HL-60/S4 (cell line): ENCODE measurements around the gene LSMEM2.
"Not testable (repeated sequence)": the region's sequence is repeated elsewhere in the genome, so short reads cannot be mapped to it uniquely, and the experiment has no call there.

ENCODE experiments used
- in situ Hi-C: fragments of 300-500 bp; cut with MboI; formaldehyde crosslinking; loops from 2 replicates; pipeline ENCODE4 v1.14.3; 2022; ENCODE audit warnings: low sequenced_read_pairs

The LSMEM2 gene

GRCh38 chr3:50245831-50246516 is 32.9 kb upstream of the LSMEM2 start:
- in situ Hi-C loops = no loop called here

GRCh38 chr3:50246517-50246954 is 32.4 kb upstream of the LSMEM2 start:
- in situ Hi-C loops = no loop called here

- in situ Hi-C loops = no loop called here
Measured at GRCh38 chr3:50248387-50248786, 30.5 kb upstream of the LSMEM2 start.

DNA sequence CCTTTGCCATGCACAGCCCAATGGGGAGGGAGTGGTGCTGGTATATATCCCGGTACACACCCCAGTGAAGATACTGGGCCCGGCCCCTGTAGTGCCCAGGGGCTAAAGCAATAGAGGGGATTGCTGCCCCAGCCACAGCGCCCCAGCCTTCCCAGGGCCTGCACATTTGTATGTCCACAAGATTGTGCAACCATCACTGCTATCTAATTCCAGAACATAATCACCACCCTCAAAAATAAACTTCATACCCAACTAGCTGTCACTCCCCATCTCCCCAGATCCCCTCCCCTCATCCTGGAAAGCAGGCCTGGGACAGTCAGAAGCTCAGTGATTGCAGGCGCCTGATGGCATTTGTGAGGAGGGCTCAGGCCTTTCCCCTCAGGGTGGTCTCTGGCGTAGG is 29.4 kb upstream of the LSMEM2 start:
- in situ Hi-C loops = no loop called here

GRCh38 chr3:50250514-50250913 is 28.4 kb upstream of the LSMEM2 start:
- in situ Hi-C loops = no loop called here

DNA sequence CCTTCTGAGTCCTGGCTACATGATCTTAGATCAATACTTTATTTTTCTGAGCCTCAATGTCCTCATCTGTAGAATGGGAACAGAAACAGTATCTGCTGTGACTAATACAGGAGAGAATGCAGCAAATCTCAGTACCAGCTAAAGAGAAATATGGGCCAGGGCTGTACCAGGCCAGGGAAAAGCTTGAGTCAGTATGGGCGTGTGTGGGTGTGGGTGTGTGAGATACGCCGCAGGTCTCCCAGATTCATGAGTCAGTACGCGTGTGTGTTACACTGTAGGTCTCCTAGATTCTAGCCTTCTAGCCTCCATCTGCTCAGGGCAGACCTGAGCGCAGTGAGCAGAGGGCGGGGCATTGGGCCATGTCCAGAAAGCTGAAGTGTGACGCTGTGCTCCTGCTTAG is 27.7 kb upstream of the LSMEM2 start:
- in situ Hi-C loops = no loop called here

GRCh38 chr3:50254577-50255250 is 24.2 kb upstream of the LSMEM2 start:
- in situ Hi-C loops = no loop called here

DNA sequence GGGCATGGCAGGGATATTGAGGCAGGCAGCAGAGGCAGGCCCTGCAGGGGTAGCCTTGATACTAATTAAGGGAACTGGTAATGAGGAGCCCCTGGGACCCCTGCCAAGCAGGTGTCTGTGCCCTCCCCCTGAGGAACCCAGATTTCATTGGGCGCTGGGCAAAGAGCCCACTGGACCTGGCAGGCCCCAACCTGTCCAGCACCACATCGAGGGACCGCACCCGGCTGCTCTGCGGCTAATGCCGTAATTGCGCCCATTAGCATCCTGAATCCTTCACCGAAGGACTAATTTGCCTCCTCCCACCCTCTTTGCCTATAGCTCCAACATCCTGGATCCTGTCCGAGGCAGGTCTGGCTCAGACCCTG is 23.7 kb upstream of the LSMEM2 start:
- in situ Hi-C loops = no loop called here

GRCh38 chr3:50256978-50257890 is 21.7 kb upstream of the LSMEM2 start:
- in situ Hi-C loops = no loop called here

GRCh38 chr3:50258029-50258680 is 20.7 kb upstream of the LSMEM2 start:
- in situ Hi-C loops = no loop called here

DNA sequence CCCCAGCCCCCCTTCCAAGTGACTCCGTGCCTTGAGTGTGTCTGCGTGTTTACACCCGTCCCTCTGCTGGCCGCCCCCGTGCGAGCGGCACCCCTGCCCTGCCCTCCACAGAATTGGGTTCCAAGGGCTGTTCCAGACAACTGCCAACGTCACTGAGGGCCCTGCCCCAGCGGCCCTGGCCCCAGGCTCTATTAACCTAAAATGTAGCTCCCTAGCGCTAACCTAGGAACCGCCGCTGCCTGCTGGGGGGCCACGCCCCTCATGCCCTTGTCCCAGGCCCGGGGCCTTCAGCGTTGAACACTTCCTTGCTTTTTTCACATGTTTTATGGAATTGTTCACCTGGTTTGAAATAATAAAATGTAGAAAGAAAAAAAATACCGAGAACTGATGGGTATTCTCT is 19.9 kb upstream of the LSMEM2 start:
- in situ Hi-C loops = no loop called here

- in situ Hi-C loops = no loop called here
Measured at GRCh38 chr3:50259432-50260026, 19.4 kb upstream of the LSMEM2 start.

GRCh38 chr3:50260027-50260941 is 18.6 kb upstream of the LSMEM2 start:
- in situ Hi-C loops = no loop called here

- in situ Hi-C loops = no loop called here
Measured at GRCh38 chr3:50260942-50261441, 17.9 kb upstream of the LSMEM2 start.

GRCh38 chr3:50261505-50261904 is 17.4 kb upstream of the LSMEM2 start:
- in situ Hi-C loops = no loop called here

- in situ Hi-C loops = not testable (repeated sequence)
Measured at GRCh38 chr3:50262200-50262599, 16.7 kb upstream of the LSMEM2 start.

- in situ Hi-C loops = no loop called here
Measured at GRCh38 chr3:50262778-50263177, 16.1 kb upstream of the LSMEM2 start.

DNA sequence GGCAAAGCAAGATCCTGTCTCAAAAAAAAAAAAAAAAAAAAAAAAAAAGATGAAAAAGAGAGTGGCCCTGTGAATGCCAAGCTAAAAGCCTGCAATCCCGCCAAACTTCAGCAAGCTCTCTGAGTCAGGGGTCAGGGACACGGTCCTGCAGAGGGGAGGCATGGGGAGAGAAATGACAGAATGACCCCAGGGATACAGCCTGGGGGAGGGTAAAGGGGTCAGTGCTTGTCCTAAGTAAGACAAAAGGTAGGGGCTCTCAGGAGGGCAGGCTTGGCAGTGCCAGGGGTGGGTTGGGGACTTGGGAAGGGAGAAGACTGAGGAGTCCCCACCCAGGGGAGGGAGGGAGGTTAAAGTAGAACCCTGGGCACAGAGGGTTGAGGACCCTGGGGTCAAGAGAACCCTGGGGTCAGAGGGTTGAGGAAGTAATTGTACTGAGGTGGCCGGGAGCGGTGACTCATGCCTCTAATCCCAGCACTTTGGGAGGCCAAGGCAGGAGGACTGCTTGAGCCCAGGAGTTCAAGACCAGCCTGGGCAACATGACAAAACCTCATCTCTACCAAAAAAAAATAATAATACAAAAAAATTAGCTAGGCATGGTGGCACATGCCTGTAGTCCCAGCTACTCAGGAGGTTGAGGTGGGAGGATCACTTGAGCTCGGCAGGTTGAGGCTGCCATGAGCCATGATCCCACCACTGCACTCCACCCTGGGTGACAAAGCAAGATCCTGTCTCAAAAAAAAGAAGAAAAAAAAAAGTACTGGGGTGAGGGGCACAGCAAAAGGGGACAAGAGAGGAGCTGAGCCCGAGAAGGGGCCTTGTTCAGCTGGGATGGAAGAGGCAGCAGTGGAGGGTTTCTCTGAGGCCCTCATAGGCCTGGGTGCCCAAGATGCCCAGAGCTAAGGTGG is 15.2 kb upstream of the LSMEM2 start:
- in situ Hi-C loops = no loop called here
